CD4-positive, alpha-beta T cell treated with Interleukin-10 for 1 hour (primary cell): ENCODE measurements around the gene GPC6.

ENCODE experiments used
- DNase-seq: peaks from one replicate; pipeline ENCODE4 v3.0.0-alpha.2; 2020

The GPC6 gene

GRCh38 chr13:93794197-93794885 lies 567.7 kb downstream of the GPC6 start:
- no peak for DNase-seq

GRCh38 chr13:93797463-93797862 lies 570.9 kb downstream of the GPC6 start:
- DNase-seq = no peak

- DNase-seq = no peak
Observed at GRCh38 chr13:93800342-93800741, 573.7 kb downstream of the GPC6 start.

- DNase-seq = no peak
Observed at GRCh38 chr13:93805736-93806135, 579.1 kb downstream of the GPC6 start.

- DNase-seq = no peak
Observed at GRCh38 chr13:93806861-93807260, 580.3 kb downstream of the GPC6 start.

- DNase-seq = no peak
Observed at GRCh38 chr13:93810264-93810663, 583.7 kb downstream of the GPC6 start.

GRCh38 chr13:93811071-93811737 lies 584.6 kb downstream of the GPC6 start:
- DNase-seq = no peak

GRCh38 chr13:93811738-93812112 lies 585.1 kb downstream of the GPC6 start:
- DNase-seq = no peak

GRCh38 chr13:93814658-93815057 lies 588.1 kb downstream of the GPC6 start:
- no peak for DNase-seq

- DNase-seq = no peak
Observed at GRCh38 chr13:93818345-93818744, 591.7 kb downstream of the GPC6 start.

- no peak for DNase-seq
Observed at GRCh38 chr13:93819331-93819890, 592.8 kb downstream of the GPC6 start.

- DNase-seq = no peak
Observed at GRCh38 chr13:93824286-93824685, 597.7 kb downstream of the GPC6 start.

GRCh38 chr13:93834051-93834450 lies 607.4 kb downstream of the GPC6 start:
- no peak for DNase-seq

- DNase-seq = no peak
Observed at GRCh38 chr13:93843082-93843481, 616.5 kb downstream of the GPC6 start.

GRCh38 chr13:93847162-93847561 lies 620.6 kb downstream of the GPC6 start:
- no peak for DNase-seq

GRCh38 chr13:93848247-93848646 lies 621.6 kb downstream of the GPC6 start:
- DNase-seq = no peak

GRCh38 chr13:93851236-93851635 lies 624.6 kb downstream of the GPC6 start:
- no peak for DNase-seq

- no peak for DNase-seq
Observed at GRCh38 chr13:93853912-93854311, 627.3 kb downstream of the GPC6 start.

- DNase-seq = no peak
Observed at GRCh38 chr13:93857126-93857525, 630.5 kb downstream of the GPC6 start.

- DNase-seq = no peak
Observed at GRCh38 chr13:93859716-93860115, 633.1 kb downstream of the GPC6 start.

- no peak for DNase-seq
Observed at GRCh38 chr13:93861818-93862217, 635.2 kb downstream of the GPC6 start.

GRCh38 chr13:93862259-93862658 lies 635.7 kb downstream of the GPC6 start:
- no peak for DNase-seq

- no peak for DNase-seq
Observed at GRCh38 chr13:93865235-93865634, 638.6 kb downstream of the GPC6 start.

GRCh38 chr13:93867481-93867880 lies 640.9 kb downstream of the GPC6 start:
- DNase-seq = no peak

- no peak for DNase-seq
Observed at GRCh38 chr13:93872376-93872775, 645.8 kb downstream of the GPC6 start.
